Measurements from ENCODE around the gene UBN1. TPM values are rescaled to one million over a fixed set of nuclear protein-coding genes. Genes with fewer than 3 reads are reported as not detected.

UBN1 gene
- total RNA-seq, 1 experiment from 2014 or later = 33.3 TPM

DNA sequence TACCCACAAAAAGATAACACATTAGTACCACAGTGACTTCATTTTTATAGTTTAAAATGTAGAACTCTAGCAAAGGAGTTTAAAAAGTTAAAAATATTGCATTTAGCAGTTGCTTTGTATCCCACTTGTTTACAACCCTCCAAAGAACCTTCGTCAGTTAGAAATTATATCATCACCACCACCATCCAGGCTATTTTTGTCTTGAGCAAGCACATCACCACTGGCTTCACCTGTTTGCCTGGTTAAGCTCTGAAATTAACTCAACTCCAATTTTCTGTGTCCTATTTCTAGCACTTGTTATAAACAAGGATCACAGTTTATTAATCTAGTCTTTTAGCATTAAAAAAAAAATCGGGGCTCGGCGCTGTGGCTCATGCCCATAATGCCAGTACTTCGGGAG is 6.3 kb upstream of the UBN1 start:
- no peak for DNase-seq (ENCODE audit: unreplicated experiment)
- Mint-ChIP-seq H3K27ac (ENCODE audit: low read depth, unreplicated experiment) (no peak overlapping the region), H3K27me3 (ENCODE audit: insufficient read depth, unreplicated experiment) (no peaks in the 10 kb centered on the region), H3K9me3 (ENCODE audit: unreplicated experiment) (no peaks in the 10 kb centered on the region), H3K4me3 (ENCODE audit: unreplicated experiment) (no peak overlapping the region), H3K4me1 (ENCODE audit: insufficient read depth, unreplicated experiment) (peaks cover 6% of the 10 kb centered on the region), H3K36me3 (ENCODE audit: insufficient read depth, unreplicated experiment) (peaks cover 94% of the 10 kb centered on the region)
- CTCF ChIA-PET = interaction anchor here (0.6 kb wide), 2 partner anchors 109 to 377 kb away, joined by 3 to 4 read pairs; no protein-coding TSS in a partner anchor
- TF ChIP-seq, protein P1, sequence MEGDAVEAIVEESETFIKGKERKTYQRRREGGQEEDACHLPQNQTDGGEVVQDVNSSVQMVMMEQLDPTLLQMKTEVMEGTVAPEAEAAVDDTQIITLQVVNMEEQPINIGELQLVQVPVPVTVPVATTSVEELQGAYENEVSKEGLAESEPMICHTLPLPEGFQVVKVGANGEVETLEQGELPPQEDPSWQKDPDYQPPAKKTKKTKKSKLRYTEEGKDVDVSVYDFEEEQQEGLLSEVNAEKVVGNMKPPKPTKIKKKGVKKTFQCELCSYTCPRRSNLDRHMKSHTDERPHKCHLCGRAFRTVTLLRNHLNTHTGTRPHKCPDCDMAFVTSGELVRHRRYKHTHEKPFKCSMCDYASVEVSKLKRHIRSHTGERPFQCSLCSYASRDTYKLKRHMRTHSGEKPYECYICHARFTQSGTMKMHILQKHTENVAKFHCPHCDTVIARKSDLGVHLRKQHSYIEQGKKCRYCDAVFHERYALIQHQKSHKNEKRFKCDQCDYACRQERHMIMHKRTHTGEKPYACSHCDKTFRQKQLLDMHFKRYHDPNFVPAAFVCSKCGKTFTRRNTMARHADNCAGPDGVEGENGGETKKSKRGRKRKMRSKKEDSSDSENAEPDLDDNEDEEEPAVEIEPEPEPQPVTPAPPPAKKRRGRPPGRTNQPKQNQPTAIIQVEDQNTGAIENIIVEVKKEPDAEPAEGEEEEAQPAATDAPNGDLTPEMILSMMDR (IDR thresholded peaks at IDR 0.05; ENCODE audit: unreplicated experiment) = no peak
- POLR2A ChIA-PET = interaction anchor here (0.9 to 1.3 kb wide), 2 partner anchors 14 to 38 kb away, joined by 3 read pairs; partner anchors contain the start of gene ROGDI
- intact Hi-C loops (cut with micrococcal nuclease) = loop anchor here (10.0 kb wide), 1 partner anchor 244 kb away; no protein-coding TSS in a partner anchor
- BruUV-seq (replicated peaks) = no TSS peak

DNA sequence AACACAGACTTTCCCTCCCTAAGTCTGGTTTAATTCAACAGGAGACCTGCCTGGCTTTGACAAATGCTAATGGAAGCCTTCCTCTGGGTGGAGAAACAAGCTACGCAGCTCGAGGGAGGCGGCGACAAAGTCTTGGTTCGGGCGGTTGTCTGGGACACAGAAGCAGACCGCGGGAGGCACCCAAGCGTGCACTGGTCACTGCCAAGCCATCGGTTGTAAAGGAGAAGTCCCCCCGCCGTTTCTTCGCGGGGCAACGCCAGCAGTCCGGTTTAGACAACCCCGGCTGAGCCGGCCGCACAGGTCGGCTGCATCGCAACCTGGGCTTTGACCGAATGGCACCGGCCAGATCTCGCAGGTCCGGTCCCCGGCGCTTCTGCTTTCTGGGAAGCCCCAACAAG is 779 bp upstream of the UBN1 start:
- peaks cover 55% of the 10 kb centered on the region for H3K36me3 Mint-ChIP-seq (ENCODE audit: insufficient read depth, unreplicated experiment)

DNA sequence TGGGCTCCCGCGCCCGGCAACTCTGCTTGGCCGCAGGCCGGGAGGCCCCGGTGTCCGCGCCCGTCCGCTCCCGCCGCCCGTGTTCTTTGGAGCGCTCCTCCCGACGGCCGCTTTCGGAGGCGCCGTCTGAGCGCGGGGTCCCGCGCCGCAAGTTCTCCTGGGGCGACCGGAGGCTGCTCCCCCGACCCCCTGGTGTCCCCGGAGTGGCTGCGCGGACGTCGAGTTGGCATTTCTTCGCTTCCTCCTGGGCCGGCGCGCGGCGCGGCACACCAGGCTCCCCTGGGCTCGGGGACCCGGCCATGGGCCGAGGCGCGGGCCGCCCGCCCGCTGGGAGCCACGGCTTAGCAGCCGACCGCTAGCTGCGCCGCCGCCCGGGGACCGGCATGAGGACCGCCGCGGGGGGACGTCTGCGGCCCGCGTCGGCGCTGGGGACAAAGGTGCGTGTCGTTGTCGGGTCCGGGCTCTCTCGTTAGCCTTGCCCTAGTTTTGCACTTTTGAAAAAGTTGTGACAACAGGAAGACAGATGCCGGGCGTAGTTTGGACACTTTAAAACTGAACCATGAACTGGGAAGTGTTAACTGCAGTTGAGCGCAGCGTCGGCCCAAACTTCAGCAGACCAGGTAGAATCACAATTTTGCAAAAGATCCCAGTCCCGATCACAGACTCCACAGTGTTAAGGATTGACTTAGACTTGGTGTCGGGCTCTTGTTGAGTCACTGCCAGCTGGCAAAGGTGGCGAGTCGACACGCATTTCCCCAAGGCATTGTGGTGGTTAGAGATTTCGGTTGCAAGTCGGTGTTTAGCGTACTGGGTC is 700 bp downstream of the UBN1 start:
- intact Hi-C loops (cut with micrococcal nuclease) = loop anchor here (1.0 to 10.0 kb wide), 5 partner anchors 35 to 237 kb away; no protein-coding TSS in a partner anchor
- ChIA-PET POLR2A (interaction anchor here (0.6 to 3.7 kb wide), 19 partner anchors 18 to 250 kb away, joined by 3 to 20 read pairs (median 4); partner anchors contain the start of genes ANKS3, DNAAF8, EEF2KMT and PPL), CTCF (interaction anchor here (0.6 to 3.7 kb wide), 2 partner anchors 95 to 108 kb away, joined by 3 to 21 read pairs; no protein-coding TSS in a partner anchor)
- H3K27ac Mint-ChIP-seq (ENCODE audit: low read depth, unreplicated experiment) = peak overlapping the region; percentile 95
- H3K36me3 Mint-ChIP-seq (ENCODE audit: insufficient read depth, unreplicated experiment) = peaks cover 51% of the 10 kb centered on the region
- DNase-seq (ENCODE audit: unreplicated experiment) = peak; percentile 78
- H3K9me3 Mint-ChIP-seq (ENCODE audit: unreplicated experiment) = no peaks in the 10 kb centered on the region
- TF ChIP-seq, protein P1 (IDR thresholded peaks at IDR 0.05; ENCODE audit: unreplicated experiment) = no peak
- H3K4me1 Mint-ChIP-seq (ENCODE audit: insufficient read depth, unreplicated experiment) = peaks cover 37% of the 10 kb centered on the region
- H3K4me3 Mint-ChIP-seq (ENCODE audit: unreplicated experiment) = peak overlapping the region; percentile 96
- BruUV-seq (replicated peaks) = no TSS peak
- no peaks in the 10 kb centered on the region for H3K27me3 Mint-ChIP-seq (ENCODE audit: insufficient read depth, unreplicated experiment)

More for the DNA sequence above, 779 bp upstream of the UBN1 start:
- no TSS peak for BruUV-seq (replicated peaks)
- peak; percentile 21 for DNase-seq (ENCODE audit: unreplicated experiment)
- Mint-ChIP-seq H3K4me3 (ENCODE audit: unreplicated experiment) (peak overlapping the region; percentile 96), H3K27ac (ENCODE audit: low read depth, unreplicated experiment) (peak overlapping the region; percentile 95), H3K9me3 (ENCODE audit: unreplicated experiment) (no peaks in the 10 kb centered on the region), H3K27me3 (ENCODE audit: insufficient read depth, unreplicated experiment) (no peaks in the 10 kb centered on the region), H3K4me1 (ENCODE audit: insufficient read depth, unreplicated experiment) (peaks cover 26% of the 10 kb centered on the region)
- TF ChIP-seq, protein P1 (IDR thresholded peaks at IDR 0.05; ENCODE audit: unreplicated experiment) = no peak
- intact Hi-C loops (cut with micrococcal nuclease) = loop anchor here (2.0 to 10.0 kb wide), 3 partner anchors 36 to 238 kb away; no protein-coding TSS in a partner anchor
- CTCF ChIA-PET = interaction anchor here (1.0 to 3.7 kb wide), 4 partner anchors 12 to 109 kb away, joined by 3 to 21 read pairs (median 4); no protein-coding TSS in a partner anchor
- POLR2A ChIA-PET = interaction anchor here (0.6 to 3.7 kb wide), 16 partner anchors 11 to 237 kb away, joined by 3 to 20 read pairs (median 4); partner anchors contain the start of genes ANKS3, DNAAF8, PPL and ROGDI

DNA sequence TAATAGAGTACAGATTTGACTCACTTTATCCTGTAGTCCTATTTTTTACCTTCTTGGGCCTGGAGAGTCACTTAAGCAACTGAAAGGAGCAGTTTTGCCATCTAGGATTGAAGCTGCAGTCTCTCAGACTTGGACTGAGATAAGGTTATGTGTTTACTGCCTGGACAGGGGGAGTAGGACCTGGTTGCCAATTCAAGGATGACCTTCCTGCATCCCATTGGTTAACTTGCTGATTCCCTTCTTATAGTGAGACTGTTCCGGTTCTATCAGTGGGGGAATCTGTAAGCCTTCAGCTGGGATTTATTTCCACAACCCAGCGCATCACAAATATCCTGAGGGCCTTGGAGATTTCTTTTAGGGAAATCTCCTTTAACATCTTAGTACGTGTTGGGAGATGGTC is 2.9 kb downstream of the UBN1 start:
- peak overlapping the region; percentile 79 for H3K27ac Mint-ChIP-seq (ENCODE audit: low read depth, unreplicated experiment)
- TF ChIP-seq, protein P1 (IDR thresholded peaks at IDR 0.05; ENCODE audit: unreplicated experiment) = no peak
- H3K4me1 Mint-ChIP-seq (ENCODE audit: insufficient read depth, unreplicated experiment) = peaks cover 37% of the 10 kb centered on the region
- BruUV-seq (replicated peaks) = no TSS peak
- peaks cover 53% of the 10 kb centered on the region for H3K36me3 Mint-ChIP-seq (ENCODE audit: insufficient read depth, unreplicated experiment)
- H3K4me3 Mint-ChIP-seq (ENCODE audit: unreplicated experiment) = peak overlapping the region; percentile 96
- DNase-seq (ENCODE audit: unreplicated experiment) = no peak
- H3K27me3 Mint-ChIP-seq (ENCODE audit: insufficient read depth, unreplicated experiment) = no peaks in the 10 kb centered on the region
- intact Hi-C loops (cut with micrococcal nuclease) = no loop called here
- no peaks in the 10 kb centered on the region for H3K9me3 Mint-ChIP-seq (ENCODE audit: unreplicated experiment)
- CTCF ChIA-PET = interaction anchor here (0.9 kb wide), 1 partner anchor 106 kb away, joined by 4 read pairs; no protein-coding TSS in a partner anchor
- POLR2A ChIA-PET = interaction anchor here (1.0 to 2.6 kb wide), 7 partner anchors 10 to 234 kb away, joined by 3 to 7 read pairs (median 5); partner anchors contain the start of genes ANKS3, DNAAF8, NUDT16L1 and PPL

All from MCF 10A (cell line).